ENCODE results near the gene HECTD4.

Gene HECTD4

DNA sequence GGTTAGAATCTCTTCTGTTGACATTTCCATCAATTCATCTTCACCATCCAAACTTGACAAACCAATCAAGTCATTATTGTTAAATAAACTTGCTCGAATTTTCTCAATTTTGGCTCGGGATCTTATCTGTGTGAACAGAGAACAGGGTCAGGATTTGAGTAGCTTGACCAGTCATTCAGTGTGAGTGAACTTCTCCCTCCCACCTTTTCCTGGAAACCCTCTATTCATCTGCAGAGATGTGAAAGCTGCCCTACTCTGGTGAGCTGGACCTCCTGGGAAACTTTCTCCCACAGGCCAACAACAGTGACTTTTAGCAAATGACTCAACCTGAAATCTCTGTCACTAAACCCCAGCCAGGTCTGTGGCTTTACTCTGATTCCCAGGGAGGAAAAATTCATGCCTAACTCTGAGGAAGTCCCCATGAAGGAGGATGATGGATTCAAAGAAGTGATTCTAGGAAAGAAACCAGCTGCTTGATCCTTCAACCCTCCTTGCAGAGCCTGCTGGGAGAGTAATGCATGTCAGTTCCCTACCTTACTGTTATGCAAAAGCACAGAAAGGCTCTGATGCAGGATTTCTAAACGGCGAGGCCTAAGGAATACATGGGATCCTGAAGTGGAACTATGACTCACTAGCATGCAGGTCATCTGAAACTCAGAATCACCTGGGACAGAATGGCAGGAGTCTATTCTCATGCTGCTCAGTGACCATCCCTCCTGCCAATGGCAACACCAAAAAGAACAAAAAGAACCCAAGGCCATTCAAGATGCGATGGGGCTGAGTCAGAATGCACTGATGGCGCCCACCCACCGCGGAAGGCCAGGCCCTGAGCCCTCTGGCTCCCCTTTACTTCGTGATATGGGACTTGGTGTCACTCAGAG, 198.8 kb downstream of the HECTD4 start:
- TF ChIP-seq, protein P1, sequence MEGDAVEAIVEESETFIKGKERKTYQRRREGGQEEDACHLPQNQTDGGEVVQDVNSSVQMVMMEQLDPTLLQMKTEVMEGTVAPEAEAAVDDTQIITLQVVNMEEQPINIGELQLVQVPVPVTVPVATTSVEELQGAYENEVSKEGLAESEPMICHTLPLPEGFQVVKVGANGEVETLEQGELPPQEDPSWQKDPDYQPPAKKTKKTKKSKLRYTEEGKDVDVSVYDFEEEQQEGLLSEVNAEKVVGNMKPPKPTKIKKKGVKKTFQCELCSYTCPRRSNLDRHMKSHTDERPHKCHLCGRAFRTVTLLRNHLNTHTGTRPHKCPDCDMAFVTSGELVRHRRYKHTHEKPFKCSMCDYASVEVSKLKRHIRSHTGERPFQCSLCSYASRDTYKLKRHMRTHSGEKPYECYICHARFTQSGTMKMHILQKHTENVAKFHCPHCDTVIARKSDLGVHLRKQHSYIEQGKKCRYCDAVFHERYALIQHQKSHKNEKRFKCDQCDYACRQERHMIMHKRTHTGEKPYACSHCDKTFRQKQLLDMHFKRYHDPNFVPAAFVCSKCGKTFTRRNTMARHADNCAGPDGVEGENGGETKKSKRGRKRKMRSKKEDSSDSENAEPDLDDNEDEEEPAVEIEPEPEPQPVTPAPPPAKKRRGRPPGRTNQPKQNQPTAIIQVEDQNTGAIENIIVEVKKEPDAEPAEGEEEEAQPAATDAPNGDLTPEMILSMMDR (IDR thresholded peaks at IDR 0.05) = no peak
- Mint-ChIP-seq H3K4me1 (no peaks in the 10 kb centered on the region), H3K27me3 (ENCODE audit: low read depth, poor library complexity) (no peaks in the 10 kb centered on the region), H3K9me3 (no peaks in the 10 kb centered on the region), H3K4me3 (no peak overlapping the region), H3K27ac (no peak overlapping the region), H3K36me3 (ENCODE audit: low read depth) (peaks cover 33% of the 10 kb centered on the region)
- DNase-seq = no peak

GRCh38 chr12:112182499-112182898, 199.7 kb downstream of the HECTD4 start:
- Mint-ChIP-seq H3K27ac (no peak overlapping the region), H3K9me3 (no peaks in the 10 kb centered on the region), H3K4me1 (no peaks in the 10 kb centered on the region), H3K36me3 (ENCODE audit: low read depth) (peaks cover 40% of the 10 kb centered on the region), H3K27me3 (ENCODE audit: low read depth, poor library complexity) (no peaks in the 10 kb centered on the region), H3K4me3 (no peak overlapping the region)
- TF ChIP-seq, protein P1 (IDR thresholded peaks at IDR 0.05) = no peak
- no peak for DNase-seq

GRCh38 chr12:112180422-112180821, 201.8 kb downstream of the HECTD4 start:
- no peak overlapping the region for H3K4me3 Mint-ChIP-seq
- H3K36me3 Mint-ChIP-seq (ENCODE audit: low read depth) = peaks cover 47% of the 10 kb centered on the region
- TF ChIP-seq, protein P1 (IDR thresholded peaks at IDR 0.05) = no peak
- no peaks in the 10 kb centered on the region for H3K27me3 Mint-ChIP-seq (ENCODE audit: low read depth, poor library complexity)
- no peaks in the 10 kb centered on the region for H3K9me3 Mint-ChIP-seq
- H3K4me1 Mint-ChIP-seq = no peaks in the 10 kb centered on the region
- peak overlapping the region; percentile 72 for H3K27ac Mint-ChIP-seq
- no peak for DNase-seq

GRCh38 chr12:112179916-112180315, 202.3 kb downstream of the HECTD4 start:
- H3K9me3 Mint-ChIP-seq = no peaks in the 10 kb centered on the region
- no peak overlapping the region for H3K27ac Mint-ChIP-seq
- H3K27me3 Mint-ChIP-seq (ENCODE audit: low read depth, poor library complexity) = no peaks in the 10 kb centered on the region
- no peak for DNase-seq
- peaks cover 50% of the 10 kb centered on the region for H3K36me3 Mint-ChIP-seq (ENCODE audit: low read depth)
- TF ChIP-seq, protein P1 (IDR thresholded peaks at IDR 0.05) = no peak
- H3K4me3 Mint-ChIP-seq = no peak overlapping the region
- H3K4me1 Mint-ChIP-seq = no peaks in the 10 kb centered on the region

DNA sequence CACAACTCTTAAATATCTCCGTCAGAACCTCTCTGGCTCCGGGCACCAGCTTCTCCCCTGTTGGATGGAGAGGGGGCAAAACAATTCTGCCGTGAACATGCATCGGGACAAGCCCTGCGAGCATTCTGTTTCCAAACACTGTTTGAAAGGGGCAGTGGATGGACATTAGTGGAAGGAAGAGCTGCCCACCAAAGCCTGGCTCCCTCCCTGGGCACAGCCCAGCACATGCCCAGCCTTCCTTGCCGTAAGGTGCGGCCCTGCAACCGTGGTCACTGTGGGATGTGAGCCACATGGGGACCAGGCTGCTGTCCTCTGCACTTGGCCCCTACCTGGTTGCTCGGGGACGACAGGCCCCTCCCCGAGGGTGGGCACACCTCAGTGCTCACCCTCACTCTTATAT, 202.9 kb downstream of the HECTD4 start:
- Mint-ChIP-seq H3K27ac (peak overlapping the region; percentile 93), H3K9me3 (no peaks in the 10 kb centered on the region), H3K4me1 (no peaks in the 10 kb centered on the region), H3K4me3 (no peak overlapping the region), H3K36me3 (ENCODE audit: low read depth) (peaks cover 55% of the 10 kb centered on the region), H3K27me3 (ENCODE audit: low read depth, poor library complexity) (no peaks in the 10 kb centered on the region)
- no peak for DNase-seq
- TF ChIP-seq, protein P1 (IDR thresholded peaks at IDR 0.05) = no peak

GRCh38 chr12:112178796-112179195, 203.4 kb downstream of the HECTD4 start:
- DNase-seq = no peak
- TF ChIP-seq, protein P1 (IDR thresholded peaks at IDR 0.05) = no peak
- Mint-ChIP-seq H3K36me3 (ENCODE audit: low read depth) (peaks cover 55% of the 10 kb centered on the region), H3K9me3 (no peaks in the 10 kb centered on the region), H3K27me3 (ENCODE audit: low read depth, poor library complexity) (no peaks in the 10 kb centered on the region), H3K4me3 (no peak overlapping the region), H3K4me1 (no peaks in the 10 kb centered on the region), H3K27ac (peak overlapping the region; percentile 93)
